ENCODE data around the gene ARFGAP1. TPM values are rescaled to one million over a fixed set of nuclear protein-coding genes. Genes with fewer than 3 reads are reported as not detected.
A peak's percentile ranks its signal among the peaks of the same experiment; 100 is the strongest.
"Not testable (repeated sequence)": the region's sequence is repeated elsewhere in the genome, so short reads cannot be mapped to it uniquely, and the experiment has no call there.

Gene ARFGAP1
- total RNA-seq, 1 donor from 2014 or later = 128 TPM

DNA sequence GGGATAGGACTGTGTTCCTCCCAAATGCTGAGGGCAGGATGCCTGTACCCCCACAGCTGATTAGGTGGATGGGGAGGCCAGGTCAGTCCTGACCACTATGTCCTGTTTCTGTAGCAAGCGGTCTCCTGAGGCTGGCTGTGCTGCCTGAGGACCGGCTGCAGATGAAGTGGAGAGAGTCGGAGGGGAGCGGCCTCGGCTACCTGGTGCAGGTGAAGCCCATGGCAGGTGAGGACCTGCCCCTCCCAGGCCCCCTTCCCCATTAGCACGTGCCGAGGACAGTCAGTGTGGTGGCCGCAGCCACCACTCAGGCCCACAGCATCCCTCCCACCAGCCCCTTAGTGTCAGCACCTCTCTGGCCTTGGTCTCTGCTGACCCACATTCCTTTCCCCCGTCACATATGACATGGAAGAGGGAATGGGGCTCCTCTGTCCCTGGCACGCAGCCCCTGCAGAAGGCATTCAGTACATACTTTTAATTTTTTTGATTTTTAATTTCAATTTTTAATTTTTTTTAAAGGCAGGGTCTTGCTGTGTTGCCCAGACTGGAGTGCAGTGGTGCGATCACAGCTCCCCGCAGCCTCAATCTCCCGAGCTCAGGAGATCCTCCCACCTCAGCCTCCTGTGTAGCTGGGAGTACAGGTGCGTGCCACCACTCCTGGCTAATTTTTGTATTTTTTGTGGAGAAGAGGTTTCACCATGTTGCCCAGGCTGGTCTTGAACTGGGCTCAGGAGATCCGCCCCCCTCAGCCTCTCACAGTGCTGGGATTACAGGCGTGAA, 25.4 kb downstream of the ARFGAP1 start:
- Mint-ChIP-seq H3K27me3 (ENCODE audit: low read depth) (peaks cover 10% of the 10 kb centered on the region), H3K4me3 (no peak overlapping the region), H3K27ac (ENCODE audit: unreplicated experiment) (peak overlapping the region; percentile 12), H3K36me3 (ENCODE audit: low read depth) (peaks cover 2% of the 10 kb centered on the region), H3K9me3 (no peaks in the 10 kb centered on the region), H3K4me1 (peaks cover 26% of the 10 kb centered on the region)
- no peak for DNase-seq (ENCODE audit: low read depth, low spot score)
- TF ChIP-seq, protein P1, sequence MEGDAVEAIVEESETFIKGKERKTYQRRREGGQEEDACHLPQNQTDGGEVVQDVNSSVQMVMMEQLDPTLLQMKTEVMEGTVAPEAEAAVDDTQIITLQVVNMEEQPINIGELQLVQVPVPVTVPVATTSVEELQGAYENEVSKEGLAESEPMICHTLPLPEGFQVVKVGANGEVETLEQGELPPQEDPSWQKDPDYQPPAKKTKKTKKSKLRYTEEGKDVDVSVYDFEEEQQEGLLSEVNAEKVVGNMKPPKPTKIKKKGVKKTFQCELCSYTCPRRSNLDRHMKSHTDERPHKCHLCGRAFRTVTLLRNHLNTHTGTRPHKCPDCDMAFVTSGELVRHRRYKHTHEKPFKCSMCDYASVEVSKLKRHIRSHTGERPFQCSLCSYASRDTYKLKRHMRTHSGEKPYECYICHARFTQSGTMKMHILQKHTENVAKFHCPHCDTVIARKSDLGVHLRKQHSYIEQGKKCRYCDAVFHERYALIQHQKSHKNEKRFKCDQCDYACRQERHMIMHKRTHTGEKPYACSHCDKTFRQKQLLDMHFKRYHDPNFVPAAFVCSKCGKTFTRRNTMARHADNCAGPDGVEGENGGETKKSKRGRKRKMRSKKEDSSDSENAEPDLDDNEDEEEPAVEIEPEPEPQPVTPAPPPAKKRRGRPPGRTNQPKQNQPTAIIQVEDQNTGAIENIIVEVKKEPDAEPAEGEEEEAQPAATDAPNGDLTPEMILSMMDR (conservative IDR thresholded peaks at IDR 0.05) = no peak

DNA sequence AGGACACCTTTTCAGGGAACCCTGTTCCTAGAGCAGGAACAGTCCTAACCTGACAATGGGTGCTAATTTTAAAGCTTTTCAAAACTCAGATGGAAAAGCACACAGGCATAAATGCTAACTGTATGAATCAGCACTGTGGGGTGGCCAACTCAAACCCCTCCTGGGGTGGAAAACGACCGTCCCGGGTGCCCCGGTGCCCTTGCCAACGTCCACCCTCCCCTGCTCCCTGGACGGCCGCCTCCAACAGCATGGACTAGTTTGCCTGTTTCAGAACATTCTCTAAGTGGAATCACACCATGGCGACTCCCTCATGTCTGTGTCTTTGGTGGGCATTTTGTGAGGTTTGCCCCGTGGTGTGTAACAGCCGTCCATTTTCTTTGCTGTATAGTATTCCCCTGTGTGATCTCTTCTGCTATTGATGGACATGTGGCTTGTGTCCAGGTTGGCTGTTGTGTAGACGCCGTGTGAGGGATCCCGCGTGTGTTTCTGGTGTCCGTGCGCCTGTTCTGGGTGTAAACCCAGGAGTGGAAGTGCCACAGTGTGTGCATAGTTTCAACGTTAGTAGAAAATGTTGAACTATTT, 26.2 kb downstream of the ARFGAP1 start:
- peaks cover 10% of the 10 kb centered on the region for H3K27me3 Mint-ChIP-seq (ENCODE audit: low read depth)
- peaks cover 26% of the 10 kb centered on the region for H3K4me1 Mint-ChIP-seq
- no peaks in the 10 kb centered on the region for H3K9me3 Mint-ChIP-seq
- DNase-seq (ENCODE audit: low read depth, low spot score) = no peak
- no peak overlapping the region for H3K4me3 Mint-ChIP-seq
- TF ChIP-seq, protein P1 (conservative IDR thresholded peaks at IDR 0.05) = no peak
- no peak overlapping the region for H3K27ac Mint-ChIP-seq (ENCODE audit: unreplicated experiment)
- H3K36me3 Mint-ChIP-seq (ENCODE audit: low read depth) = peaks cover 2% of the 10 kb centered on the region

DNA sequence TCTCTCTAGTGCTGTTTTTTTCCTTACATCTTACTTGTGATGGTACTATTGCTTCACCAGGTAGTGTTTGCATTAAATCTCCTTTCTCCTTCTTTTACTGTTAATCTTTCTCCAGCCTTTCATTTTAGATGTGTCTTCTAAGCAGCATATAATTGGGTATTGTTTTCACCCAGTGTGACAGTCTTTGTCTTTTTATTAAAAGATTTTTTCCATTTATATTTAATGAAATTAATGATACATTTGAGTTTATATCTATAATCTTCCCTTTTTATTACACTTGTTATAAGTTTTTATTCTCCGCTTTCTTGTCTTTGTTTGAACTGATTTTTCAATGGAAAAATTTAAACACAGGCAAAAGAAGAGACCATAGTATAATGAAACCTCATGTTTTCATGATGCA, 29.1 kb downstream of the ARFGAP1 start:
- Mint-ChIP-seq H3K4me3 (no peak overlapping the region), H3K4me1 (peaks cover 12% of the 10 kb centered on the region), H3K27ac (ENCODE audit: unreplicated experiment) (no peak overlapping the region), H3K9me3 (no peaks in the 10 kb centered on the region), H3K36me3 (ENCODE audit: low read depth) (peaks cover 2% of the 10 kb centered on the region), H3K27me3 (ENCODE audit: low read depth) (peaks cover 9% of the 10 kb centered on the region)
- DNase-seq (ENCODE audit: low read depth, low spot score) = no peak
- TF ChIP-seq, protein P1 (conservative IDR thresholded peaks at IDR 0.05) = no peak

DNA sequence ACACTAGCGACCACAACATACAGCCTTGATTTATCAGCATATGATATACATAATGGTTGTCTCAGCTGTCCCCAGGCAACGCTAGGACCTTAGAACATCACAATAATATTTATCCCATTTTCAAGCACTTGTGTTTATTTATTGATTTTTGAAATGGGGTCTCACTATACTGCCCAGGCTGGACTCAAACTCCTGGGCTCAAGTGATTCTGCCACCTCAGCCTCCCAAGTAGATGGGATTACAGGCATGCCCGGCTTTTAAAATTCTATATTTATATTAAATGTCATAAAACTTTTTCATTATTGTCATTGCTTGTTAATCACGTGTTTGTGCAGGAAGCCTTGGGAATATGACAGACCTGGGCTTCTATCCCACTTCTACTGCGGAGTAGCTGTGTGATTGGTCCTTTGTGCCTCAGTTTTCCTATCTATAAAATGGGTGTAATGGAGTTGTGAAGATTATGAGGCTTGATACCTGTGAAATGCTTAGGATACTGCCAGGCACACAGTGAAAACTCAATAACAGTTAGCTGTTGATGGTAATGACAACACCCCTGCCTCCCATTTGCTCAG, 30.6 kb downstream of the ARFGAP1 start:
- peaks cover 9% of the 10 kb centered on the region for H3K4me1 Mint-ChIP-seq
- peaks cover 9% of the 10 kb centered on the region for H3K27me3 Mint-ChIP-seq (ENCODE audit: low read depth)
- H3K36me3 Mint-ChIP-seq (ENCODE audit: low read depth) = peaks cover 2% of the 10 kb centered on the region
- H3K9me3 Mint-ChIP-seq = no peaks in the 10 kb centered on the region
- no peak overlapping the region for H3K27ac Mint-ChIP-seq (ENCODE audit: unreplicated experiment)
- H3K4me3 Mint-ChIP-seq = no peak overlapping the region
- TF ChIP-seq, protein P1 (conservative IDR thresholded peaks at IDR 0.05) = no peak
- no peak for DNase-seq (ENCODE audit: low read depth, low spot score)

DNA sequence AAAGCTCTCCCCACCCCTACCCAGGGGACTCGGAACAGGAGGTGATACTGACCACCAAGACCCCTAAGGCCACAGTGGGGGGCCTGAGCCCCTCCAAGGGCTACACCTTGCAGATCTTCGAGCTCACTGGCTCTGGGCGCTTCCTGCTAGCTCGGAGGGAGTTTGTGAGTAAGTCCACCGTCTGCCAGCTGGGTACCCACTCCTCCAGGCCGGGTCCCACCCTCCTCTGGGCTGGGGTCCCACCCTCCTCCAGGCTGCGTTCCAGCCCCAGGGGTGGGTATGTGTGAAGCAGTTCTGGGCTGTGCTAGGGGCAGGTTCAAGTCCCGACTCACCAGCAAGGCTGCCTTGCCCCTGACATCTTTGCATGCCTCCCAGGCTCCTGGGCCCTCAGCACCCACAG, 32.8 kb downstream of the ARFGAP1 start:
- peaks cover 5% of the 10 kb centered on the region for H3K4me1 Mint-ChIP-seq
- H3K4me3 Mint-ChIP-seq = no peak overlapping the region
- peaks cover 9% of the 10 kb centered on the region for H3K27me3 Mint-ChIP-seq (ENCODE audit: low read depth)
- no peaks in the 10 kb centered on the region for H3K9me3 Mint-ChIP-seq
- TF ChIP-seq, protein P1 (conservative IDR thresholded peaks at IDR 0.05) = no peak
- H3K36me3 Mint-ChIP-seq (ENCODE audit: low read depth) = no peaks in the 10 kb centered on the region
- no peak for DNase-seq (ENCODE audit: low read depth, low spot score)
- H3K27ac Mint-ChIP-seq (ENCODE audit: unreplicated experiment) = no peak overlapping the region

DNA sequence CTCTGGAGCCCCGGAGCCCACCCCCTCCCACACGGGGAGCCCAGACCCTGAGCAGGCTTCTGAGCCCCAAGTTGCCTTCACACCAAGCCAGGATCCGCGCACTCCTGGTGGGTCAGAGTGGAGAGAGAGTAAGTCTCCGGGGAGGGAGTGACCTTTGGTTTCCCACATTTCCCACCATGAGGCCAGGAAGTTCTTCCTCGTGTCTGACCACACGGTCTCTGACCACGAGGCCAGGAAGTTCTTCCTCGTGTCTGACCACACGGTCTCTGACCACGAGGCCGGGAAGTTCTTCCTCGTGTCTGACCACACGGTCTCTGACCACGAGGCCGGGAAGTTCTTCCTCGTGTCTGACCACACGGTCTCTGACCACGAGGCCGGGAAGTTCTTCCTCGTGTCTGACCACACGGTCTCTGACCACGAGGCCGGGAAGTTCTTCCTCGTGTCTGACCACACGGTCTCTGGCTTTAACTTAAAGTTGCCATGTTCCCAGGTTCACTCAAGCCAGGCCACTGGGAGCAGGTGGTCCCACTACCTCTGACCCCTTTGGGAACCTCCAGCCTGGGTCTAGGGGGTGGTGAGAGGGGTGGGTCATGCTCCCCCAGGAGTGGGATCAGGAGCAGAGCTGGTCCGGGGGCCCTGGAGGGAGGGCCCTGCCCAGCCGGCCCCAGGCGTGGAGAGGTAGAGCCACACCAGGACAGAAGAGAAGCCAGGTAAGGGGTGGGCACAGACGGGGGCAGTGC, 33.5 kb downstream of the ARFGAP1 start:
- not testable (repeated sequence) for H3K27ac Mint-ChIP-seq (ENCODE audit: unreplicated experiment); H3K36me3 Mint-ChIP-seq (ENCODE audit: low read depth); H3K27me3 Mint-ChIP-seq (ENCODE audit: low read depth); H3K9me3 Mint-ChIP-seq; H3K4me3 Mint-ChIP-seq; DNase-seq (ENCODE audit: low read depth, low spot score); H3K4me1 Mint-ChIP-seq
